ENCODE measurements around the gene PALS1.

The PALS1 gene

GRCh38 chr14:67253076-67253635 lies 11.9 kb downstream of the PALS1 start:
- no peaks in the 10 kb centered on the region for H3K9me2 ChIP-seq (replicated peaks; ENCODE audit: control insufficient read depth, low read length)
- no peaks in the 10 kb centered on the region for H4K20me1 ChIP-seq (ENCODE audit: control insufficient read depth, insufficient read depth, low read depth, low read length)
- H3K4me3 ChIP-seq (ENCODE audit: low read length): no peak overlapping the region
- H3K4me1 ChIP-seq (ENCODE audit: control insufficient read depth, low read length): peaks cover 5% of the 10 kb centered on the region
- H3K27me3 ChIP-seq (ENCODE audit: control insufficient read depth, low read length): no peaks in the 10 kb centered on the region
- no peak for TF ChIP-seq CTCF (IDR thresholded peaks at IDR 0.05; ENCODE audit: low read depth, low read length, poor library complexity, severe bottlenecking)
- TF ChIP-seq EZH2phosphoT487 (IDR thresholded peaks at IDR 0.05; ENCODE audit: borderline replicate concordance, low read length): no peak
- no peaks in the 10 kb centered on the region for H3F3A ChIP-seq (ENCODE audit: control insufficient read depth, insufficient read depth)
- H3K9me3 ChIP-seq (ENCODE audit: control insufficient read depth, insufficient read depth, low read length): no peaks in the 10 kb centered on the region
- no peaks in the 10 kb centered on the region for H3K36me3 ChIP-seq (ENCODE audit: control insufficient read depth, low read length)
- H3K79me2 ChIP-seq (ENCODE audit: control insufficient read depth, low read length): peaks cover 66% of the 10 kb centered on the region
- H3K27ac ChIP-seq (ENCODE audit: low read depth, low read length): no peak overlapping the region
- H3K4me2 ChIP-seq (ENCODE audit: low read length): no peak overlapping the region

- no peaks in the 10 kb centered on the region for H3F3A ChIP-seq (ENCODE audit: control insufficient read depth, insufficient read depth)
- H3K9me3 ChIP-seq (ENCODE audit: control insufficient read depth, insufficient read depth, low read length): no peaks in the 10 kb centered on the region
- peaks cover 33% of the 10 kb centered on the region for H3K79me2 ChIP-seq (ENCODE audit: control insufficient read depth, low read length)
- no peaks in the 10 kb centered on the region for H3K9me2 ChIP-seq (replicated peaks; ENCODE audit: control insufficient read depth, low read length)
- no peaks in the 10 kb centered on the region for H4K20me1 ChIP-seq (ENCODE audit: control insufficient read depth, insufficient read depth, low read depth, low read length)
- no peak overlapping the region for H3K27ac ChIP-seq (ENCODE audit: low read depth, low read length)
- H3K4me1 ChIP-seq (ENCODE audit: control insufficient read depth, low read length): peaks cover 10% of the 10 kb centered on the region
- H3K4me3 ChIP-seq (ENCODE audit: low read length): no peak overlapping the region
- H3K36me3 ChIP-seq (ENCODE audit: control insufficient read depth, low read length): no peaks in the 10 kb centered on the region
- no peak overlapping the region for H3K4me2 ChIP-seq (ENCODE audit: low read length)
- H3K27me3 ChIP-seq (ENCODE audit: control insufficient read depth, low read length): no peaks in the 10 kb centered on the region
- no peak for TF ChIP-seq EZH2phosphoT487 (IDR thresholded peaks at IDR 0.05; ENCODE audit: borderline replicate concordance, low read length)
- no peak for TF ChIP-seq CTCF (IDR thresholded peaks at IDR 0.05; ENCODE audit: low read depth, low read length, poor library complexity, severe bottlenecking)
These were observed 16.7 kb downstream of the PALS1 start for GRCh38 chr14:67257906-67258305.

- Histone ChIP-seq H3K4me2 (ENCODE audit: low read length) (no peak overlapping the region), H3K36me3 (ENCODE audit: control insufficient read depth, low read length) (no peaks in the 10 kb centered on the region), H3F3A (ENCODE audit: control insufficient read depth, insufficient read depth) (no peaks in the 10 kb centered on the region), H3K27ac (ENCODE audit: low read depth, low read length) (no peak overlapping the region), H3K27me3 (ENCODE audit: control insufficient read depth, low read length) (no peaks in the 10 kb centered on the region), H4K20me1 (ENCODE audit: control insufficient read depth, insufficient read depth, low read depth, low read length) (no peaks in the 10 kb centered on the region), H3K9me2 (replicated peaks; ENCODE audit: control insufficient read depth, low read length) (no peaks in the 10 kb centered on the region), H3K4me3 (ENCODE audit: low read length) (no peak overlapping the region), H3K9me3 (ENCODE audit: control insufficient read depth, insufficient read depth, low read length) (no peaks in the 10 kb centered on the region), H3K4me1 (ENCODE audit: control insufficient read depth, low read length) (peaks cover 10% of the 10 kb centered on the region), H3K79me2 (ENCODE audit: control insufficient read depth, low read length) (peaks cover 28% of the 10 kb centered on the region)
- no peak for TF ChIP-seq EZH2phosphoT487 (IDR thresholded peaks at IDR 0.05; ENCODE audit: borderline replicate concordance, low read length)
- no peak for TF ChIP-seq CTCF (IDR thresholded peaks at IDR 0.05; ENCODE audit: low read depth, low read length, poor library complexity, severe bottlenecking)
These were observed 19.7 kb downstream of the PALS1 start for GRCh38 chr14:67260965-67261364.
